Measurements from ENCODE around the gene TEX10.

DNA sequence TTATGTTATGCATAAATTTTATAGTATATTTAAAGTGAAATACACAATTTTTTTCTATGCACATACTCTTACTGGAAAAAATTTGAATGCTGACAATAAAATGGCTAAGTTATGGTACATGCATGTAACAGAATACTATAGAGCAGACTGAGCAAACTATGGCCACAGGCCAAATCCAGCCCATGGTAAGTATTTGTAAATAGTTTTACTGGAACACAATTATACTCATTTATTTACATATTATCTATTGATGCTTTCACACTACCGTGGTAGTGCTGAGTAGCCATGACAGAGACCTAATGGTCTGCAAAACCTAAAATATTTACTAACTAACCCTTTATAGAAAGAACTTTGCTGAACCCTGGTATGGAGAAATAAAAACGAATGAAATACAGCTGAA, 45.7 kb downstream of the TEX10 start:
- no peak for TF ChIP-seq CTCF (IDR thresholded peaks at IDR 0.05)
- no peak for TF ChIP-seq POLR2A (IDR thresholded peaks at IDR 0.05)
